Tibial nerve (tissue), 3 donors: ENCODE measurements around the gene SFMBT2.

ENCODE experiments used
- CTCF ChIP-seq, 5 experiments: fragments of 200-600 bp in 3 of 5; fragments of 450-650 bp in 2 of 5; sonication (generic) in 3 of 5; IDR thresholded peaks; one replicate each; pipeline ENCODE4 v1.5.1; 2016 to 2019; ENCODE audit warnings: antibody characterized with exemption in 5 of 5, mild to moderate bottlenecking in 3 of 5, moderate library complexity in 2 of 5
- POLR2A ChIP-seq, 2 donors: fragments of 450-650 bp; IDR thresholded peaks; one replicate each; pipeline ENCODE4 v1.6.1; 2017; ENCODE audit warnings: antibody characterized with exemption in 2 of 2, mild to moderate bottlenecking in 2 of 2, moderate library complexity in 2 of 2

GRCh38 chr10:7146189-7146588 is 264.6 kb downstream of the SFMBT2 start:
- TF ChIP-seq CTCF (IDR thresholded peaks at IDR 0.05) (no peak), POLR2A (IDR thresholded peaks at IDR 0.05) (no peak)
